ENCODE measurements around the gene DOK1. TPM values are rescaled to one million over a fixed set of nuclear protein-coding genes. Genes with fewer than 3 reads are reported as not detected.

The DOK1 gene
- 41.4 and 46.5 TPM in 2 replicates for total RNA-seq
- total RNA-seq (2013): 35.9 TPM
- polyA plus RNA-seq: 23.1 and 29.1 TPM in 2 replicates
- 27.2 and 40.1 TPM in 2 replicates for polyA minus RNA-seq

DNA sequence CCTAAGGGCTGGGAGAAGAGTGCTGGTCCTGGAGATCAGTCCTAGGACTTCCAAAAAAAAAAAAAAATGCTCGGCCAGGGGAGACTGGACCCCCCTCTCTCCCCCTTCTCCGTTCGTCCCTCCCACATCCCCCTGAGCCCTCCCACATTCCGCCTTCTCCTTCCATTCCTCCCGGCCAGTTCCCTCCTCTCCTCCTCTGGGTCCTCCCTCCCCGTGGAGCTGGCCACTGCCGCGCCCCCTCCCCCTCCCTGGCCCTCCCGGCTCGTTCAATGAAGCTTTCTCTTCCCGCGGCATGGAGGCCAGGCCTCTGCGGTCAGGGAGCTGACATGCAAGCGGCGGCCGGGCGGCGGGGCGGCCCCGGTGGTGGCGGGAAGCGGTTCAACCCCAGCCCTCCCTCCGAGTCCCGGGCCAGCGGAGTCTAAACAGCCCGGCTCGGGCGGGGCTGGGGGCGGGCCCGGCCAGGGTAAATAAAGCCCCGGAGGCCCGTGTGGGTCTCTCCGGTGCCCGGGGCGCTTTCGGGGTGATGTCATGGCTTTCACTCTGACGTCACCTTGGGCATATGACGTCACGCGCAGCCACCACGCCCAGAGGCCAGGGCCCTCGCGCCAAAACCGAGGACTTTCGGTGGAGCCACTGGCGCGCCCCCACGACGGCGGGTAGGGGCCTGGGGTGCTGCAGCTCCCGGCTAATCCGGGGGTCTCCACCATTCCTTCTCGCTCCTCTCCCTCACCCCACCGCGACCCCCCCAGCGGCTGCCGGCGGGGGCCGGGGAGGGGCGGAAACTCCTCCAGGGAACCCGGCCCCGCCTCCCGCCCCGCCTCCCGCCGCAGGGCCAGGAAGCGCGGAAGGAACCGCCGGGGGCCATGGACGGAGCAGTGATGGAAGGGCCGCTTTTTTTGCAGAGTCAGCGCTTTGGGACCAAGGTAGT is at the start of gene DOK1, which contains the start of gene LOXL3:
DOK1 (plus strand) TSS at position 829 of the 928 bp plus-strand sequence; CDS start at position 864, 35 bp downstream.
LOXL3 (minus strand) TSS at position 51 of the 928 bp plus-strand sequence. CDS start 1,308 bp downstream, outside the sequence.
- H2AFZ ChIP-seq (ENCODE audit: insufficient read depth, low read depth, low read length, poor library complexity, severe bottlenecking): peak within 1 kb of the TSS; percentile 97
- no peaks in the 10 kb centered on the region for H3K27me3 Mint-ChIP-seq

More for the DNA sequence above, at the start of gene DOK1, which contains the start of gene LOXL3:
- TF ChIP-seq, protein P1, sequence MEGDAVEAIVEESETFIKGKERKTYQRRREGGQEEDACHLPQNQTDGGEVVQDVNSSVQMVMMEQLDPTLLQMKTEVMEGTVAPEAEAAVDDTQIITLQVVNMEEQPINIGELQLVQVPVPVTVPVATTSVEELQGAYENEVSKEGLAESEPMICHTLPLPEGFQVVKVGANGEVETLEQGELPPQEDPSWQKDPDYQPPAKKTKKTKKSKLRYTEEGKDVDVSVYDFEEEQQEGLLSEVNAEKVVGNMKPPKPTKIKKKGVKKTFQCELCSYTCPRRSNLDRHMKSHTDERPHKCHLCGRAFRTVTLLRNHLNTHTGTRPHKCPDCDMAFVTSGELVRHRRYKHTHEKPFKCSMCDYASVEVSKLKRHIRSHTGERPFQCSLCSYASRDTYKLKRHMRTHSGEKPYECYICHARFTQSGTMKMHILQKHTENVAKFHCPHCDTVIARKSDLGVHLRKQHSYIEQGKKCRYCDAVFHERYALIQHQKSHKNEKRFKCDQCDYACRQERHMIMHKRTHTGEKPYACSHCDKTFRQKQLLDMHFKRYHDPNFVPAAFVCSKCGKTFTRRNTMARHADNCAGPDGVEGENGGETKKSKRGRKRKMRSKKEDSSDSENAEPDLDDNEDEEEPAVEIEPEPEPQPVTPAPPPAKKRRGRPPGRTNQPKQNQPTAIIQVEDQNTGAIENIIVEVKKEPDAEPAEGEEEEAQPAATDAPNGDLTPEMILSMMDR (IDR thresholded peaks at IDR 0.05): no peak
- no peak for TF ChIP-seq EZH2 (IDR thresholded peaks at IDR 0.05; ENCODE audit: borderline replicate concordance, insufficient read depth, low read depth, low read length, poor library complexity, severe bottlenecking)
- Histone ChIP-seq H4K20me1 (ENCODE audit: control insufficient read depth, insufficient read depth, low read length, poor library complexity, severe bottlenecking) (peaks cover 15% of the 10 kb centered on the region), H3K36me3 (replicated peaks in 1 of 2; ENCODE audit: control extremely low read depth in 1 of 2, control insufficient read depth in 1 of 2, extremely low read depth in 1 of 2, insufficient read depth in 2 of 2, low read length in 1 of 2) (peaks cover 0 to 15% of the 10 kb centered on the region in 2 experiments), H3K27ac (ENCODE audit: low read length in 2 of 2) (peak within 1 kb of the TSS; percentile 64 to 76), H3K4me1 (ENCODE audit: control insufficient read depth in 2 of 2, insufficient read depth in 2 of 2, low read length in 2 of 2) (peaks cover 15 to 38% of the 10 kb centered on the region in 2 donors), H3K79me2 (ENCODE audit: control insufficient read depth, insufficient read depth, low read length) (peaks cover 11% of the 10 kb centered on the region), H3K9me3 (ENCODE audit: control extremely low read depth in 1 of 3, control insufficient read depth in 2 of 3, insufficient read depth in 1 of 3, low read length in 2 of 3) (no peaks in the 10 kb centered on the region), H3K4me2 (replicated peaks; ENCODE audit: low read depth, low read length, poor library complexity, severe bottlenecking) (peak within 1 kb of the TSS; percentile 97), H3K9ac (ENCODE audit: low read length) (peak within 1 kb of the TSS; percentile 96), H3K4me3 (ENCODE audit: control extremely low read depth in 1 of 5, extremely low read depth in 1 of 5, insufficient read depth in 1 of 5, low read depth in 2 of 5, low read length in 4 of 5) (peak within 1 kb of the TSS; percentile 51 to 99 (median 84)), H3K27me3 (replicated peaks in 1 of 4; ENCODE audit: control extremely low read depth in 1 of 4, control insufficient read depth in 3 of 4, insufficient read depth in 4 of 4, low read length in 3 of 4) (peaks cover 0 to 14% (median 8%) of the 10 kb centered on the region in 4 experiments)
- peak within 1 kb of the TSS; percentile 96 for H3K4me3 Mint-ChIP-seq
- DNase-seq: peak; percentile 93
- POLR2A ChIA-PET: interaction anchor here (0.7 to 1.0 kb wide), 5 partner anchors 10 to 44 kb away, joined by 3 to 12 read pairs (median 8); partner anchors contain the start of gene TLX2
- H3K9me3 Mint-ChIP-seq (ENCODE audit: insufficient read depth): no peaks in the 10 kb centered on the region
- CTCF ChIA-PET: interaction anchor here (0.7 to 1.5 kb wide), 6 partner anchors 19 to 321 kb away, joined by 3 to 4 read pairs (median 3); no protein-coding TSS in a partner anchor
- intact Hi-C loops (cut with micrococcal nuclease): loop anchor here (1.0 to 10.0 kb wide), 6 partner anchors 24 to 159 kb away; partner anchors contain the start of genes CCDC142, PCGF1, TTC31 and WBP1
- WGBS (ENCODE audit: insufficient coverage): 1% methylated on average over 71 of the region's 73 CpGs
- H3K4me1 Mint-ChIP-seq: peaks cover 24% of the 10 kb centered on the region
- peak; percentile 79 for ATAC-seq (ENCODE audit: low read depth)
- H3K27ac Mint-ChIP-seq: peak within 1 kb of the TSS; percentile 94
